Activated CD4-positive, alpha-beta T cell treated with anti-CD3 and anti-CD28 coated beads, Interleukin-2, amount 10 ng/mL, durations not matched to agents 7 days and 5 days (primary cell): Measurements from ENCODE around the gene ATAD2B. TPM values are rescaled to one million over a fixed set of nuclear protein-coding genes. Genes with fewer than 3 reads are reported as not detected.
A peak's percentile ranks its signal among the peaks of the same experiment; 100 is the strongest.
"Not testable (repeated sequence)": the region's sequence is repeated elsewhere in the genome, so short reads cannot be mapped to it uniquely, and the experiment has no call there.

Experiments
- CTCF ChIA-PET: fragments of 350-600 bp; sonication (Branson Sonifier 250); formaldehyde crosslinking; loops from one replicate; lab custom pipeline; 2021; ENCODE audit warnings: antibody characterized with exemption; lab: Charles Lee
- POLR2A ChIA-PET: fragments of 350-600 bp; sonication (Branson Sonifier 250); formaldehyde crosslinking; loops from one replicate; lab custom pipeline; 2021; ENCODE audit warnings: antibody characterized with exemption; lab: Charles Lee
- DNase-seq: peaks from one replicate; pipeline ENCODE4 v3.0.0-alpha.2; 2020
- H3K27ac Mint-ChIP-seq: one replicate; pipeline ENCODE4 v1.8.0; 2021; ENCODE audit warnings: mild to moderate bottlenecking, moderate library complexity, mixed read lengths
- H3K27me3 Mint-ChIP-seq: one replicate; pipeline ENCODE4 v1.8.0; 2021; ENCODE audit warnings: mixed read lengths
- H3K36me3 Mint-ChIP-seq: one replicate; pipeline ENCODE4 v1.8.0; 2021; ENCODE audit warnings: low read depth, mixed read lengths
- H3K4me1 Mint-ChIP-seq: one replicate; pipeline ENCODE4 v1.8.0; 2021; ENCODE audit warnings: mixed read lengths
- H3K4me3 Mint-ChIP-seq: one replicate; pipeline ENCODE4 v1.8.0; 2021; ENCODE audit warnings: mild to moderate bottlenecking, moderate library complexity, mixed read lengths
- H3K9me3 Mint-ChIP-seq: one replicate; pipeline ENCODE4 v1.8.0; 2021; ENCODE audit warnings: mixed read lengths
- total RNA-seq, 2 experiments: library from RNA; stranded (reverse); gene quantifications; one replicate each; pipeline ENCODE4 v1.2.3, GENCODE V29; 2021

The ATAD2B gene
- total RNA-seq, 2 experiments from 2014 or later: 24.7 to 25.6 TPM

GRCh38 chr2:23801396-23801795 is 125.5 kb downstream of the ATAD2B start:
- ChIA-PET POLR2A (no interaction called here), CTCF (no interaction called here)
- H3K27me3 Mint-ChIP-seq: no peaks in the 10 kb centered on the region
- H3K4me3 Mint-ChIP-seq: no peak overlapping the region
- peaks cover 9% of the 10 kb centered on the region for H3K36me3 Mint-ChIP-seq
- no peaks in the 10 kb centered on the region for H3K9me3 Mint-ChIP-seq
- no peaks in the 10 kb centered on the region for H3K4me1 Mint-ChIP-seq
- no peak overlapping the region for H3K27ac Mint-ChIP-seq
- no peak for DNase-seq

GRCh38 chr2:23794234-23794633 is 132.7 kb downstream of the ATAD2B start:
- ChIA-PET CTCF (no interaction called here), POLR2A (no interaction called here)
- DNase-seq: no peak
- Mint-ChIP-seq H3K36me3 (peaks cover 6% of the 10 kb centered on the region), H3K4me1 (peaks cover 2% of the 10 kb centered on the region), H3K27ac (no peak overlapping the region), H3K4me3 (no peak overlapping the region), H3K27me3 (no peaks in the 10 kb centered on the region), H3K9me3 (no peaks in the 10 kb centered on the region)

- peaks cover 9% of the 10 kb centered on the region for H3K36me3 Mint-ChIP-seq
- H3K27me3 Mint-ChIP-seq: no peaks in the 10 kb centered on the region
- peaks cover 9% of the 10 kb centered on the region for H3K4me1 Mint-ChIP-seq
- POLR2A ChIA-PET: no interaction called here
- DNase-seq: no peak
- no peaks in the 10 kb centered on the region for H3K9me3 Mint-ChIP-seq
- H3K4me3 Mint-ChIP-seq: no peak overlapping the region
- CTCF ChIA-PET: no interaction called here
- no peak overlapping the region for H3K27ac Mint-ChIP-seq
Measured at GRCh38 chr2:23793476-23793875, 133.4 kb downstream of the ATAD2B start.

- Mint-ChIP-seq H3K9me3 (no peaks in the 10 kb centered on the region), H3K4me3 (no peak overlapping the region), H3K27ac (no peak overlapping the region), H3K36me3 (peaks cover 14% of the 10 kb centered on the region), H3K27me3 (no peaks in the 10 kb centered on the region), H3K4me1 (peaks cover 25% of the 10 kb centered on the region)
- ChIA-PET POLR2A (no interaction called here), CTCF (no interaction called here)
- DNase-seq: no peak
Measured at GRCh38 chr2:23791030-23791429, 135.9 kb downstream of the ATAD2B start.

- no peak overlapping the region for H3K27ac Mint-ChIP-seq
- no peak for DNase-seq
- H3K4me3 Mint-ChIP-seq: no peak overlapping the region
- H3K36me3 Mint-ChIP-seq: peaks cover 23% of the 10 kb centered on the region
- no peaks in the 10 kb centered on the region for H3K27me3 Mint-ChIP-seq
- peaks cover 25% of the 10 kb centered on the region for H3K4me1 Mint-ChIP-seq
- POLR2A ChIA-PET: no interaction called here
- CTCF ChIA-PET: no interaction called here
- no peaks in the 10 kb centered on the region for H3K9me3 Mint-ChIP-seq
Measured at GRCh38 chr2:23789012-23789411, 137.9 kb downstream of the ATAD2B start.

GRCh38 chr2:23788100-23788499 is 138.8 kb downstream of the ATAD2B start:
- Mint-ChIP-seq H3K36me3 (peaks cover 23% of the 10 kb centered on the region), H3K4me3 (no peak overlapping the region), H3K27me3 (no peaks in the 10 kb centered on the region), H3K27ac (no peak overlapping the region), H3K9me3 (no peaks in the 10 kb centered on the region), H3K4me1 (peaks cover 25% of the 10 kb centered on the region)
- ChIA-PET CTCF (interaction anchor here (1.0 to 1.4 kb wide), 2 partner anchors 11 to 139 kb away, joined by 3 read pairs; partner anchors contain the start of gene ATAD2B), POLR2A (no interaction called here)
- peak; percentile 16 for DNase-seq

- H3K4me3 Mint-ChIP-seq: no peak overlapping the region
- H3K27me3 Mint-ChIP-seq: no peaks in the 10 kb centered on the region
- peaks cover 24% of the 10 kb centered on the region for H3K36me3 Mint-ChIP-seq
- DNase-seq: no peak
- H3K4me1 Mint-ChIP-seq: peaks cover 25% of the 10 kb centered on the region
- ChIA-PET CTCF (interaction anchor here (0.6 kb wide), 1 partner anchor 53 kb away, joined by 3 read pairs; no protein-coding TSS in a partner anchor), POLR2A (no interaction called here)
- H3K9me3 Mint-ChIP-seq: no peaks in the 10 kb centered on the region
- H3K27ac Mint-ChIP-seq: no peak overlapping the region
Measured at GRCh38 chr2:23784971-23785370, 142.0 kb downstream of the ATAD2B start.

GRCh38 chr2:23782646-23783045 is 144.3 kb downstream of the ATAD2B start:
- peaks cover 17% of the 10 kb centered on the region for H3K36me3 Mint-ChIP-seq
- CTCF ChIA-PET: no interaction called here
- no peaks in the 10 kb centered on the region for H3K27me3 Mint-ChIP-seq
- no peaks in the 10 kb centered on the region for H3K9me3 Mint-ChIP-seq
- DNase-seq: no peak
- POLR2A ChIA-PET: interaction anchor here (0.6 kb wide), 1 partner anchor 208 kb away, joined by 8 read pairs; no protein-coding TSS in a partner anchor
- H3K4me1 Mint-ChIP-seq: peaks cover 8% of the 10 kb centered on the region
- H3K27ac Mint-ChIP-seq: no peak overlapping the region
- H3K4me3 Mint-ChIP-seq: no peak overlapping the region

- POLR2A ChIA-PET: no interaction called here
Measured at GRCh38 chr2:23782126-23782525, 144.8 kb downstream of the ATAD2B start.

GRCh38 chr2:23780465-23780864 is 146.5 kb downstream of the ATAD2B start:
- CTCF ChIA-PET: interaction anchor here (0.6 to 1.1 kb wide), 2 partner anchors 19 to 61 kb away, joined by 3 read pairs; no protein-coding TSS in a partner anchor
- H3K36me3 Mint-ChIP-seq: peaks cover 19% of the 10 kb centered on the region
- DNase-seq, H3K4me1 Mint-ChIP-seq, H3K27ac Mint-ChIP-seq, POLR2A ChIA-PET, H3K4me3 Mint-ChIP-seq, H3K27me3 Mint-ChIP-seq, H3K9me3 Mint-ChIP-seq: not testable (repeated sequence)

More at GRCh38 chr2:23782126-23782525, 144.8 kb downstream of the ATAD2B start:
- Mint-ChIP-seq H3K27ac (no peak overlapping the region), H3K4me3 (no peak overlapping the region), H3K4me1 (peaks cover 4% of the 10 kb centered on the region), H3K36me3 (peaks cover 18% of the 10 kb centered on the region), H3K9me3 (no peaks in the 10 kb centered on the region), H3K27me3 (no peaks in the 10 kb centered on the region)
- CTCF ChIA-PET: interaction anchor here (0.7 kb wide), 1 partner anchor 144 kb away, joined by 3 read pairs; no protein-coding TSS in a partner anchor
- DNase-seq: no peak

- DNase-seq: no peak
- Mint-ChIP-seq H3K36me3 (peaks cover 21% of the 10 kb centered on the region), H3K4me1 (no peaks in the 10 kb centered on the region), H3K9me3 (no peaks in the 10 kb centered on the region), H3K4me3 (no peak overlapping the region), H3K27me3 (no peaks in the 10 kb centered on the region), H3K27ac (no peak overlapping the region)
- CTCF ChIA-PET: no interaction called here
- POLR2A ChIA-PET: no interaction called here
Measured at GRCh38 chr2:23777826-23778225, 149.1 kb downstream of the ATAD2B start.

GRCh38 chr2:23776021-23776420 is 150.9 kb downstream of the ATAD2B start:
- Mint-ChIP-seq H3K27me3 (no peaks in the 10 kb centered on the region), H3K36me3 (peaks cover 35% of the 10 kb centered on the region), H3K27ac (no peak overlapping the region), H3K4me1 (no peaks in the 10 kb centered on the region), H3K4me3 (no peak overlapping the region), H3K9me3 (peaks cover 5% of the 10 kb centered on the region)
- DNase-seq: no peak
- POLR2A ChIA-PET: no interaction called here
- CTCF ChIA-PET: no interaction called here

- Mint-ChIP-seq H3K4me3 (no peak overlapping the region), H3K9me3 (peaks cover 6% of the 10 kb centered on the region), H3K4me1 (no peaks in the 10 kb centered on the region), H3K27me3 (no peaks in the 10 kb centered on the region), H3K27ac (no peak overlapping the region), H3K36me3 (peaks cover 46% of the 10 kb centered on the region)
- no peak for DNase-seq
- ChIA-PET CTCF (no interaction called here), POLR2A (no interaction called here)
Measured at GRCh38 chr2:23772684-23773083, 154.2 kb downstream of the ATAD2B start.

- Mint-ChIP-seq H3K4me3 (no peak overlapping the region), H3K27me3 (no peaks in the 10 kb centered on the region), H3K27ac (no peak overlapping the region), H3K9me3 (peaks cover 6% of the 10 kb centered on the region), H3K36me3 (peaks cover 47% of the 10 kb centered on the region), H3K4me1 (no peaks in the 10 kb centered on the region)
- ChIA-PET POLR2A (no interaction called here), CTCF (no interaction called here)
- no peak for DNase-seq
Measured at GRCh38 chr2:23772056-23772455, 154.9 kb downstream of the ATAD2B start.
